Activated T-helper 1 cell treated with anti-CD3 and anti-CD28 coated beads, Interleukin-12 subunit alpha, Interleukin-12 subunit beta, Interleukin-2, Interleukin-4 antibody, amounts not matched to agents 30 ng/mL and 10 ng/mL and 1 ng/mL, durations not matched to agents 14 hours and 24 hours and 36 hours (primary cell): ENCODE measurements around the gene ORC1. TPM values are rescaled to one million over a fixed set of nuclear protein-coding genes. Genes with fewer than 3 reads are reported as not detected.

Experiments used
- DNase-seq: peaks from one replicate; pipeline ENCODE4 v3.0.0; 2021; ENCODE audit warnings: low spot score
- H3K27ac Mint-ChIP-seq: one replicate; pipeline ENCODE4 v1.8.0; 2021; ENCODE audit warnings: mild to moderate bottlenecking, mixed read lengths
- H3K27me3 Mint-ChIP-seq: one replicate; pipeline ENCODE4 v1.8.0; 2022; ENCODE audit warnings: mild to moderate bottlenecking, moderate library complexity, mixed read lengths; ENCODE audit not compliant: insufficient read depth
- H3K36me3 Mint-ChIP-seq: one replicate; pipeline ENCODE4 v1.8.0; 2021; ENCODE audit warnings: low read depth, mixed read lengths
- H3K4me1 Mint-ChIP-seq: one replicate; pipeline ENCODE4 v1.8.0; 2021; ENCODE audit warnings: low read depth, mixed read lengths
- H3K4me3 Mint-ChIP-seq: one replicate; pipeline ENCODE4 v1.8.0; 2021; ENCODE audit warnings: mild to moderate bottlenecking, moderate library complexity, mixed read lengths
- H3K9me3 Mint-ChIP-seq: one replicate; pipeline ENCODE4 v1.8.0; 2021; ENCODE audit warnings: mixed read lengths
- intact Hi-C: fragments of 100-400 bp; cut with micrococcal nuclease; formaldehyde crosslinking; loops from one replicate; pipeline ENCODE4 v1.15.1; 2024
- total RNA-seq: library from RNA; stranded (reverse); gene quantifications from 2 replicates; pipeline ENCODE4 v1.2.3, GENCODE V29; 2022

ORC1 gene
- total RNA-seq, 1 donor from 2014 or later: 39.6 TPM

- DNase-seq: no peak
- no peak overlapping the region for H3K4me3 Mint-ChIP-seq
- H3K4me1 Mint-ChIP-seq: no peaks in the 10 kb centered on the region
- intact Hi-C loops: no loop called here
- peaks cover 46% of the 10 kb centered on the region for H3K36me3 Mint-ChIP-seq
- H3K27ac Mint-ChIP-seq: no peak overlapping the region
- H3K27me3 Mint-ChIP-seq: no peaks in the 10 kb centered on the region
- H3K9me3 Mint-ChIP-seq: no peaks in the 10 kb centered on the region
These were observed 48.2 kb downstream of the ORC1 start for GRCh38 chr1:52355847-52356505.

GRCh38 chr1:52355436-52355835 lies 48.8 kb downstream of the ORC1 start:
- Mint-ChIP-seq H3K4me3 (no peak overlapping the region), H3K9me3 (no peaks in the 10 kb centered on the region), H3K27me3 (no peaks in the 10 kb centered on the region), H3K36me3 (peaks cover 46% of the 10 kb centered on the region), H3K27ac (no peak overlapping the region), H3K4me1 (no peaks in the 10 kb centered on the region)
- intact Hi-C loops: no loop called here
- no peak for DNase-seq

- intact Hi-C loops: no loop called here
- H3K27me3 Mint-ChIP-seq: no peaks in the 10 kb centered on the region
- H3K4me1 Mint-ChIP-seq: no peaks in the 10 kb centered on the region
- H3K4me3 Mint-ChIP-seq: no peak overlapping the region
- H3K36me3 Mint-ChIP-seq: peaks cover 38% of the 10 kb centered on the region
- no peak for DNase-seq
- H3K27ac Mint-ChIP-seq: no peak overlapping the region
- H3K9me3 Mint-ChIP-seq: no peaks in the 10 kb centered on the region
These were observed 51.5 kb downstream of the ORC1 start for GRCh38 chr1:52352690-52353089.

GRCh38 chr1:52348704-52349300 lies 55.4 kb downstream of the ORC1 start:
- no peak overlapping the region for H3K4me3 Mint-ChIP-seq
- H3K9me3 Mint-ChIP-seq: no peaks in the 10 kb centered on the region
- no peak overlapping the region for H3K27ac Mint-ChIP-seq

GRCh38 chr1:52346653-52347052 lies 57.6 kb downstream of the ORC1 start:
- DNase-seq: no peak
- Mint-ChIP-seq H3K4me3 (no peak overlapping the region), H3K4me1 (no peaks in the 10 kb centered on the region), H3K27me3 (no peaks in the 10 kb centered on the region), H3K36me3 (peaks cover 4% of the 10 kb centered on the region), H3K9me3 (no peaks in the 10 kb centered on the region), H3K27ac (no peak overlapping the region)
- intact Hi-C loops: no loop called here

More at GRCh38 chr1:52348704-52349300, 55.4 kb downstream of the ORC1 start:
- Mint-ChIP-seq H3K4me1 (no peaks in the 10 kb centered on the region), H3K36me3 (peaks cover 12% of the 10 kb centered on the region), H3K27me3 (no peaks in the 10 kb centered on the region)
- intact Hi-C loops: no loop called here
- DNase-seq: no peak

GRCh38 chr1:52345252-52345651 lies 59.0 kb downstream of the ORC1 start:
- Mint-ChIP-seq H3K9me3 (no peaks in the 10 kb centered on the region), H3K27ac (no peak overlapping the region)
- DNase-seq: no peak

GRCh38 chr1:52343979-52344378 lies 60.2 kb downstream of the ORC1 start:
- no peaks in the 10 kb centered on the region for H3K4me1 Mint-ChIP-seq
- H3K36me3 Mint-ChIP-seq: no peaks in the 10 kb centered on the region
- H3K27ac Mint-ChIP-seq: no peak overlapping the region
- no peaks in the 10 kb centered on the region for H3K27me3 Mint-ChIP-seq
- no peak overlapping the region for H3K4me3 Mint-ChIP-seq
- no peaks in the 10 kb centered on the region for H3K9me3 Mint-ChIP-seq
- no peak for DNase-seq
- intact Hi-C loops: no loop called here

More at GRCh38 chr1:52345252-52345651, 59.0 kb downstream of the ORC1 start:
- intact Hi-C loops: no loop called here
- no peak overlapping the region for H3K4me3 Mint-ChIP-seq
- H3K4me1 Mint-ChIP-seq: no peaks in the 10 kb centered on the region
- no peaks in the 10 kb centered on the region for H3K27me3 Mint-ChIP-seq
- peaks cover under 1% of the 10 kb centered on the region for H3K36me3 Mint-ChIP-seq

GRCh38 chr1:52341655-52342260 lies 62.5 kb downstream of the ORC1 start:
- no peak for DNase-seq
- Mint-ChIP-seq H3K4me1 (no peaks in the 10 kb centered on the region), H3K4me3 (no peak overlapping the region), H3K9me3 (no peaks in the 10 kb centered on the region), H3K27me3 (no peaks in the 10 kb centered on the region), H3K27ac (no peak overlapping the region), H3K36me3 (no peaks in the 10 kb centered on the region)
- intact Hi-C loops: no loop called here

GRCh38 chr1:52337439-52337838 lies 66.8 kb downstream of the ORC1 start:
- Mint-ChIP-seq H3K4me3 (no peak overlapping the region), H3K36me3 (no peaks in the 10 kb centered on the region), H3K27ac (no peak overlapping the region), H3K9me3 (no peaks in the 10 kb centered on the region), H3K4me1 (no peaks in the 10 kb centered on the region), H3K27me3 (no peaks in the 10 kb centered on the region)
- no peak for DNase-seq
- intact Hi-C loops: no loop called here

GRCh38 chr1:52334906-52335528 lies 69.2 kb downstream of the ORC1 start:
- Mint-ChIP-seq H3K9me3 (no peaks in the 10 kb centered on the region), H3K4me1 (no peaks in the 10 kb centered on the region), H3K4me3 (no peak overlapping the region), H3K27ac (no peak overlapping the region), H3K36me3 (no peaks in the 10 kb centered on the region), H3K27me3 (no peaks in the 10 kb centered on the region)
- intact Hi-C loops: no loop called here
- DNase-seq: no peak

GRCh38 chr1:52332411-52332810 lies 71.8 kb downstream of the ORC1 start:
- H3K27me3 Mint-ChIP-seq: no peaks in the 10 kb centered on the region
- intact Hi-C loops: no loop called here
- no peak overlapping the region for H3K4me3 Mint-ChIP-seq
- no peaks in the 10 kb centered on the region for H3K36me3 Mint-ChIP-seq
- no peak for DNase-seq
- no peaks in the 10 kb centered on the region for H3K9me3 Mint-ChIP-seq
- no peak overlapping the region for H3K27ac Mint-ChIP-seq
- H3K4me1 Mint-ChIP-seq: no peaks in the 10 kb centered on the region

GRCh38 chr1:52328615-52329014 lies 75.6 kb downstream of the ORC1 start:
- Mint-ChIP-seq H3K36me3 (no peaks in the 10 kb centered on the region), H3K4me3 (no peak overlapping the region), H3K9me3 (no peaks in the 10 kb centered on the region), H3K4me1 (no peaks in the 10 kb centered on the region), H3K27ac (no peak overlapping the region), H3K27me3 (no peaks in the 10 kb centered on the region)
- intact Hi-C loops: no loop called here
- no peak for DNase-seq

GRCh38 chr1:52325786-52326185 lies 78.4 kb downstream of the ORC1 start:
- Mint-ChIP-seq H3K4me3 (no peak overlapping the region), H3K27ac (no peak overlapping the region), H3K27me3 (peaks cover under 1% of the 10 kb centered on the region), H3K4me1 (no peaks in the 10 kb centered on the region), H3K36me3 (no peaks in the 10 kb centered on the region), H3K9me3 (no peaks in the 10 kb centered on the region)
- intact Hi-C loops: no loop called here
- DNase-seq: no peak
